GM19351 (cell line): ENCODE results near the gene AMT.
A peak's percentile ranks its signal among the peaks of the same experiment; 100 is the strongest.

Experiments
- ATAC-seq: cut with Tn5 transposase; IDR thresholded peaks from one replicate; pipeline ENCODE4 v1.9.1; 2021; ENCODE audit warnings: mild to moderate bottlenecking, moderate library complexity; ENCODE audit not compliant: unreplicated experiment

AMT gene

DNA sequence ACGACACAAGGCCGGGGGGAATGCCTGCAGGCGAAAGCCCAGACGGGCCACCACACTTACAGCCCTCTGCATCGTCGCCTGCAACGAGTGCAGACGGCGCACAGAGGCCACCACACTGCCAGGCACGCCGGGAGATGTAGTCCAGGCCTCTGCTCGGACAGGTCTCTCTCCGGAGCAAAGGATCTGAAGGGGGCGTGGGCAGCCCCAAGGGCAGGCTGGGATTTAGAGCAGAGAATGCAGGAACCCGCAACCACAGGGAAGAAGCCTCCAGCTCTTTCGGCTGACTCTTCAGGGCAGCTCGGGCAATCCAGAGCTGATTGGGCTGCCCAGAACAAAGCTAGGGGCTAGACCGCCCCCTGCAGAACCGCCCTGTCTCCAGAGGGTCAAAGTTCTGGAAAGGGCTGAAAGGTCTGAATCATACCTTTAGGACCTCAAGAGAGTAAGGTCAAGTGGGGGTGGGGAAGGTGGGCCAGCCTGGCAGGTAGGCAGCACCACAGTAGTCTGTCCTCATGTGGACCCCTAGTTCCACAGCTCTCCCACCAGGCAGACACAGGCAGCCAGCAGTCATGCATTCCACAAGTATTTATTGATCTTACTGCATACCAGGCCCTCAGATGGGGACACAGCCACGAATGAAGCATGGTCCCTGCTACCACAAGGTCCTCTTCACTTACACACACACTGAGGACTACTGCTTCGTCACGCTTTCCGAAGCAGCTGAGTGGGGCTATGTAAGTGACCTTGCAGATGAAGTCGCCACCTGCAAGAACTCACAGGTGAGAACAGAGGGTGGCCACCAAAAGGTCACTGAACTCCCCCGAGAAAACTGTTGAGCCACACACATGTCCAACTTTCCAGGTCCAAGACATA, at the start of gene AMT:
TSS of gene AMT (minus strand) at position 95 of the 870 bp plus-strand sequence. CDS start at position 72, 23 bp downstream.
- ATAC-seq, result no peak

GRCh38 chr3:49470714-49471420, 48.6 kb upstream of the AMT start:
- peak; percentile 18 for ATAC-seq

- peak; percentile 82 for ATAC-seq
Measured at GRCh38 chr3:49469936-49470713, 47.9 kb upstream of the AMT start, which contains the start of gene DAG1. TSS of gene DAG1 (plus strand) at chr3:49470267. CDS start at chr3:49510535, 40,268 bp downstream.

GRCh38 chr3:49469037-49469935, 47.0 kb upstream of the AMT start:
- no peak for ATAC-seq

DNA sequence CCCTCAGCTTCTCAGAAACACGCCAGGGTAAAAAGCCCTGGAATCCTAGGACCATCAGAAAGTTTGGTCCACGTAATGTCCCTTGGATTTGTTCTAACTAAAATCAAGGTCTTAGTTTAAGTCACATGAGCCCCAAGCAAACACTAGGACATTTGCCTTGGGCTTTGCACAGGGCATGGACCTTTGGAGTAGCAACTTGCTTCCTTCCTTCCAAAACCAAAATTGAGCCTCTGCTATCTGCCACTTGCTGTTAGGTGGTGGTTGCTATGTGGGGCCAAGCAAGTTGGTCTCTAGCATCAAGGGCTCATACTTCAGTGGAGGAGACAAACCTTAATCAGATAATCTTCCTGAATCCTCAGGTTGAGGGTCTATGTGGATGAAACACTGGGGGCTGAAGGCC, 43.8 kb upstream of the AMT start:
- ATAC-seq, result no peak

DNA sequence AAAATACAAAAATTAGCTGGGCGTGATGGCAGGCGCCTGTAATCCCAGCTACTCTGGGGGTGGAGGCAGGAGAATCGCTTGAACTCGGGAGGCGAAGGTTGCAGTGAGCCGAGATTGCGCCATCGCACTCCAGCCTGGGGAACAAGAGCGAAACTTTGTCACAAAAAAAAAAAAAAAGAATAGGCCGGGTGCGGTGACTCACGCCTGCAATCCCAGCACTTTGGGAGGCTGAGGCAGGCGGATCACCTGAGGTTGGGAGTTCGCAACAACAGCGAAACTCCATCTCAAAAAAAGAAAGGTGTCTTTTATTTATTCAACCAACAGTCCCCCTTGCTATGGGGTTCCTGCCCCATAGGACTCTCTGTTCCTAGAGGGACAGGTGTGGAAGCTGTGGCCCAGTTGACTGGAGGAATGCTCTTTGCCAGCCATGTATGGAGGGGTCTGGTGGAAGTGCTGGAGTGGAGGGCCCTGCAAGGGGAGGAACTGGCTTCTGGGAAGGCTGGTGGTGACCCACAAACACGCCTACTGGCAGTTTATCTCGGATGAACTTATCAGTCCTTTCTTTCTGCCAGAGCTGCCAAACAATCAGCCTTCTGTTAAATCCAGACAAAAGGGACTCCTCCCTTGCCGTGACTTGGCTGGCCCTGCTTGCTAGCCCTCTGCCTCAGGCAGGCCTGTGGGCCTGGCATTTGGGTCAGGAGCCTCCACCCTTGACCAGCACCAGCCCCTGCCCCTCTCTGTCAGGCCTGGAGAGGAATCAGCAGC, 43.2 kb upstream of the AMT start:
- no peak for ATAC-seq

DNA sequence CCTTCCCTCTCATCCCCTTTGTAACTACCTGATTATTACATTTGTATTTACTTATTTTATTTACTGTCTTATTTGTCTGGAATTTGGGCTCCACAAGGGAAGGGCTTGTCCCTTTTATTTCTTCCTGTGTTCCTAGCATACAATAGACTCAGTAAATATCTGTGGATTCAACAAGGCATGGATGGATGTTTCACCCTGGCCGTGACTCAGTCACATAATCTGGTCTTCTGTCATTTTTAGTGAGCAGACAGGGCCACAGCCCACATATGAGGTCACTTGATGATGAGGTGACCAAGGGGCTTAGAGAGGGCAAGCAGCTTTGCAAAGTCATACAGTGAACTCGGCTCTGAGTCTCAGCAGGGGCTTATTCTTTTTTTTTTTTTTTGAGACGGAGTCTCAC, 39.9 kb upstream of the AMT start:
- ATAC-seq, result no peak

GRCh38 chr3:49461443-49462171, 39.3 kb upstream of the AMT start:
- no peak for ATAC-seq

DNA sequence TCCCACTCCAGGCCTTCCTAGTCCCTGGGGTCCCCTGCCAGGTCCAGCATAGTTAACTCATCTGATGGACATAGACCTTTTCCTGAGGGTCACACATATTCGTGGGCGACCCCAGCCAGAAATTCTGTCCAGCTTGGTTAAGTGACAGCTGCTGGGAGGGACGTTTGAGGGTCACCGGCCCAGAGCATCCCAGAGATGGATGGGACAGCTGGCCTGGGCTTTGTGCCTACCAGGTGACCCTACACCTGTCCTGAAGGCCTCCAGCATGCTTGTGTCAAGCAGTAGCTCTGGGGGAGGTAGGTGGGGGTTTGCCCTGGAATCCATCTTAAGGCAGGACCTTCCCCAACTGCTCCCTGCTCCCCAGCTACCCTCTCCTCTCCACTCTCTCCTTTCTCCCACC, 38.7 kb upstream of the AMT start:
- ATAC-seq, result no peak

GRCh38 chr3:49460188-49460890, 38.1 kb upstream of the AMT start:
- no peak for ATAC-seq

DNA sequence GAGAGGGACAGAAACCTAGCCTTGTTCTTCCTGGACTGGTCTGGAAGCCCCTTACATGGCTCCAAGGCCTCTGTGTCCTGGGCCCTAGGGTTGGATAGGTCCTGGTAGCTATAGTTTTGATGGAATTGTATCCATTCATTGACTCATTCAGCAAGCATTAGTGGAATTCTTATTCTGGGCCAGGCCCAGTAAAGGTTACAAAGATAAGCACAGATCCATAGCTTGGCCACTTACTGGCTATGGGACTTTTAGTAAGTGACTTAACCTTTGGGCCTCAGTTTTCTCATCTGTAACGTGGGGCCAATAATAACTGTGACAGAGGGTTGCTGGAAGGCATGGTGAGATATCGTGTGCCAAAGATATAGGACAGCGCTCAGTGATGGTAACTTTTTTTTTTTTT, 34.2 kb upstream of the AMT start:
- no peak for ATAC-seq

DNA sequence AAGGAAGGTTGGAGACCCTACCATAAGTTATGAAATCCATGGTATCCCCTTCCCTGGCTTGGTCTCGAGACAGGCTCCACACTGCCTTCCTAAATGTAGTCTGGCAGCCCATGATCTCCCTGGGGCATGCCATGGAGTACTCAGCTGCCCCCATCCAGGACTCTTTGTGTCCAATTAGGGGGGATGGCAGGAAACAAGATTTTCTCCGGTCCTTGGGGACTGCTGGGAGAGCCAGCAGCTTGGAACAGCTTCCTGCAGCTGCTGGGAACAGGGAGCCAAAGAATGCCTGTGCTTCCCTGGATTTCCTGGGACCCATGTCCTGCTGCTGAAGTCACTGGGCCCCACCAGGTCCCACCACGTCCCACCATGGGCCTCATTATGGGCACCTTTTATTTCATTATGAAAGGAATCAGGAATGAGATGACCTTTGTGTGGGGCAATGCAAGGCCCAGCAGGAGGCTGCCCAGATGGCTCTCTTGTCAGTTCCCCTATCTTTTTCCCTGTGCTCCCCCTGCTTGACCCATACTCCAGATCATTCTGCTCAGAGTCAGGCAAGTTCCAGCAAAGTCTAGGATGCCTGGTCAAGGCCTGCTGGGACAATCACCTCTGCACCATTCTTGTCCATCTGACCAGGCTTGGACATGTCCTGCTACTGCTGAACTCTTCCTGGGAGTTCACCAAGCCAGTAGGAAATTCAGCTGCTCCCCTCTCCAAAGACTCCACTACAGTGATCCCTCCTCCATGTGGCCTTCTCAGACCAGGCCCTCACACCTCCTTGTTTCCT, 32.8 kb upstream of the AMT start:
- no peak for ATAC-seq

DNA sequence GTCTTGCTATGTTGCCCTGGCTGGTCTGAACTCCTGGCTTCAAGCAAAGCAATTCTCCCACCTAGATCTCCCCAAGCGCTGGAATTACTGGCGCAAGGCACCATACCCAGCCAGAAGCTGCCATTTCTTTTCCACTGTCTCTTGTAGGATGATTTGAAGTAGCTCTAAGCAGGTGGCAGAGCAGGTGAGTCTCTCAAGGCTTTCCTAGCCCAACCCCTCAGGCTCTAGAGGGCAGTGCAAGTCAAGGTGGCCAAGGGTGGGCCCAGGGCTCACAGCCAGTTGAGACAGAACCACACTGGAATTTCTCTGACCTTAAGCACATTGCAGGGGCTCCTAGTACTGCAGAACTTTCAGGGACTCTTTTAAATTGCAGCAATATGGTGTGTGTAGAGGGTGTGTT, 32.2 kb upstream of the AMT start:
- ATAC-seq, result no peak

DNA sequence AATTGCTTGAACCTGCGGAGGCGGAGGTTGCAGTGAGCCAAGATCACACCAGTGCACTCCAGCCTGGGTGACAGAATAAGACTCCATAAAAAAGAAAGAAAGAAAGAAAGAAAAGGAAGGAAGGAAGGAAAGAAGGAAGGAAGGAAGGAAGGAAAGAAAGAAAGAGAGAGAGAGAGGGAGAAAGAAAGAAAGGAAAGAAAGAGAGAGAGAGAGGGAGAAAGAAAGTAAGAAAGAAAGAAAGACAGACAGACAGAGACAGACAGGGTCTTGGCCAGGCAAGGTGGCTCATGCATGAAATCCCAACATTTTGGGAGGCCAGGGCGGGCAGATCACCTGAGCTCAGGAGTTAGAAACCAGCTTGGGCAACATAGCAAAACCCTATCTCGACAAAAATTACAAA, 31.3 kb upstream of the AMT start:
- no peak for ATAC-seq

GRCh38 chr3:49445391-49445790, 23.1 kb upstream of the AMT start:
- ATAC-seq, result no peak

DNA sequence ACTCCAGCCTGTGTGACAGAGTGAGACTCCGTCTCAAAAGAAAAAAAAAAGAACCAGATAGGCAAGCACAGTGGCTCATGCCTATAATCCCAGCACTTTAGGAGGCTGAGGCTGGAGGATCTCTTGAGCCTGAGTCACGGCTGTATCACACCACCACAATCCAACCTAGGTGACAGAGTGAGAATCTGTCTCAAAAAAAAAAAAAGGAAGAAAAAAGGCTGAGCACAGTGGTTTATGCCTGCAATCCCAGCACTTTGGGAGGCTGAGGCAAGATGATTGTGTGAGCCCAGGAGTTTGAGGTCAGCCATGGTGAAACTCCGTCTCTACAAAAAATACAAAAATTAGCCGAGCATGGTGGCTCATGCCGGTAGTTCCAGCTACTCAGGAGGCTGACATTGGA, 12.5 kb upstream of the AMT start:
- ATAC-seq, result no peak

- no peak for ATAC-seq
Measured at GRCh38 chr3:49428752-49429080, 6.4 kb upstream of the AMT start.

- no peak for ATAC-seq
Measured at GRCh38 chr3:49427586-49427985, 5.3 kb upstream of the AMT start.
